Stimulated activated CD8-positive, alpha-beta memory T cell treated with anti-CD3 and anti-CD28 coated beads, Interleukin-4, amount 100 ng/mL, for 4 hours (primary cell): ENCODE measurements around the gene KCNT2.
"Not testable (repeated sequence)": the region's sequence is repeated elsewhere in the genome, so short reads cannot be mapped to it uniquely, and the experiment has no call there.

Experiments used
- DNase-seq, 2 donors: peaks; one replicate each; pipeline ENCODE4 v3.0.0-alpha.2; 2020; ENCODE audit warnings: low read depth in 2 of 2, low spot score in 1 of 2

Gene KCNT2

DNA sequence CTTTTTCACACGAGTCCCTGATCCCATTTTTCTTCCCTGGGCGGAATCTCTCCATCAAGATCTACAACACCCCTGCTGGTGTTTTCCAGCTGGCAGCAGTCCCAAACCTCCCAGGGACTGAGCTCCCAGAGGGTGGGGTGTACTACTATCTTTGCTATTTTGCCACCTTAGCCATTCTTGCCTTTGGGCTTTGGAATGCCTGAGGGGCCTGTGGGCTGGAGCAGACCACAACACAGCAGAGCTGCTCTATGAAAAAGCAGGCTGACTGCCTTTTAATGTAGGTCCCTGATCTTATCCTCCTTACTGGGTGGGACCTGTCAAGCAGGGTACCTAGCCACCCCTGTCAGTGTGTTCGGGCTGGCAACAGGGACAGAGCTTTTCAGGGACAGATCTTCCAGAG is 91.9 kb downstream of the KCNT2 start:
- DNase-seq, result no peak

DNA sequence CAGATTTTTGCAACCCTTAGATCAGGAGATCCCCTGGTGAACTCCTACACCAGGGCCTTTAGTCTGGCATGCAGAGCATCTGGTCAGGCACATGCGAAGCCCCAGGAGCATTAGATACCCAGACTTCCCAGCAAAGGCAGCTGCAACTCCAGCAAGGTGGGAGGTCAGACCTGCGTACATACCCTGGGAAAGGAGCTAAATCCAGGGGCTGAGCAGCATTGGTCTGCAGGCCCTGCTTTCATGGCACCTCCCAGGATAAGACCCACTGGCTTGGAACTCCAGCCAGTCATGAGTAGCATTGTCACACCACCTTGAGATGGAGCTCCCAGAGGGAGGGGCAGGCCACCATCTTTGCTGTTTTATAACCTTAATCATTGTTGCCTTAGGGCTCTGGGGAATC is 92.3 kb downstream of the KCNT2 start:
- DNase-seq, result no peak

DNA sequence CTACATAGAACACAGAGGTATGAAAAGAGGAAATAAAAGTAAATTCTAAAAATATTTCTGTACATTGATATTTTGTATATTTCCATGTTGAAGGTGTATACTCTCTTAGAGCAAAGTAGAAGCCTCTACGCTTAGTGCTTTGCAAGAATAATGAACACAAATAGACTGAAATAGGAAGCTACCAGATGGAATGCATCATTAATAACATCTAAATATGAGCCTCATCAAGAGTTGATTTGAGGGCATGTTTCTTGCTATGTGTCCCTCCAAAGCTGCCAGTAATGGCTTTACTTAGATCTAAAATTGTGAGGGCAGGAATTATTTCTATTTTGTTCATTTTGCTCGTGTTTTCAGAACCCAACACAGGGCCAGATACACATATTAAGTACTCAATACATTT is 94.4 kb downstream of the KCNT2 start:
- DNase-seq, result no peak

DNA sequence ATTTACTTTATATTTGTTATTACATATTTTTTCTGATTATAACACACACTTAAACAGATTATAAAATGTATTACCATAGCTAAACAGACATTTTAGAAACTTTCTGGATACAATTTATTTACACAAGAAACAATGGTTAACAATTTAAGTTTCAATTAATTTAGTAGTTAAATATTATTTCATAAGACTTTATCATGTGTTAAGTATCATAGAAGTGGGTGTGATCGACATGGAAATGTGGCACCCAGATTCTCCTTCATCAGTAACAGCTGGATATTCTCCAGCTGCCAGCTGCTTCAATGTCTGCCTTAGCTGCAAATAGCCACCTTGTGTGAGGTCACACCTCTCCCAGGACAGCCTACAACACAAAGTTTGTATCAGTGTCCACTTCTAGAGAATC is 97.8 kb downstream of the KCNT2 start:
- DNase-seq, result no peak

DNA sequence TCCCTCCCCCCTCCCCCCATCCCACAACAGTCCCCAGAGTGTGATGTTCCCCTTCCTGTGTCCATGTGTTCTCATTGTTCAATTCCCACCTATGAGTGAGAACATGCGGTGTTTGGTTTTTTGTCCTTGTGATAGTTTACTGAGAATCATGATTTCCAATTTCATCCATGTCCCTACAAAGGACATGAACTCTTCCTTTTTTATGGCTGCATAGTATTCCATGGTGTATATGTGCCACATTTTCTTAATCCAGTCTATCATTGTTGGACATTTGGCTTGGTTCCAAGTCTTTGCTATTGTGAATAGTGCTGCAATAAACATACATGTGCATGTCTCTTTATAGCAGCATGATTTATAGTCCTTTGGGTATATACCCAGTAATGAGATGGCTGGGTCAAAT is 104.0 kb downstream of the KCNT2 start:
- not testable (repeated sequence) for DNase-seq

DNA sequence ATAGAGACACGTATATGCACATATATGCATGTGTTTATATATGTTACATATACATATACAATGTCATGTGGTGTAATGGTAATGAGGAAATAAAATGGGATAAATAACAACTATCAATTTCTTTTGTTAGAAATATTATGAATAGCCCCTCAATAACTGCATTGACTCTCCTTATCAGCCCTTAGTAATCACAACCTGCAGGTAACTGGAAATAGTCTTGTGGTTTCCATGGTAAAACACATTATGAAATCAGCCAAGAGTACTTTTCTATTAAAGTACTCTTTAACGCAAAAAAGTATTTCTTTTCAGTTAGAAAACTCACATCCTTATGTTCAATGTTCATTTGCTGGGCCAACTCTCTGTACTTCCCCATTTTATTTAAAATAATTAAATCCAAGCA is 105.8 kb downstream of the KCNT2 start:
- DNase-seq, result no peak

DNA sequence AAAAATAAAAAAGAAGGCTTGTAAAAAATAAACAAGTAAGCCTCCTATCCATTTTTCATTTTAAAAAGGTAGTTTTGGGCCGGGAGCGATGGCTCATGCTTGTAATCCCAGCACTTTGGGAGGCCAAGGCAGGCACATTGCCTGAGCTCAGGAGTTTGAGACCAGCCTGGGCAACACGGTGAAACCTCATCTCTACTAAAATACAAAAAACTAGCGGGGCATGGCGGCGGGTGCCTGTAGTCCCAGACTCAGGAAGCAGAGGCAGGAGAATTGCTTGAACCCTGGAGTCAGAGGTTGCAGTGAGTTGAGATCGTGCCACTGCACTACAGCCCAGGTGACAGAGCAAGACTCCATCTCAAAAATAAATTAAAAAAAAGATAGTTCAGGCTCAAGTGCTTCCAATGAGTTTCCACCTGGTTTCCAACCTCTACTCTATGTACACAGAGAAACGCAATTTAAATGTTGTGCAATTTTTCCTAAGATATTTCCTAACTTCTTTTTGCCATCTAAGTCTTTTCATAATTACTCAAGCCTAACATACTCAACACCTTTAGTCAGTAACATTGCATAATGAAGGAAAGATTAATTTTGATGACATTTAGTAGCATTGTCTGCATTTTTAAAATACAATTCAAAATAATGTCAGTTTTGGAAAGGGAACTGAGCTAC is 106.3 kb downstream of the KCNT2 start:
- no peak for DNase-seq

DNA sequence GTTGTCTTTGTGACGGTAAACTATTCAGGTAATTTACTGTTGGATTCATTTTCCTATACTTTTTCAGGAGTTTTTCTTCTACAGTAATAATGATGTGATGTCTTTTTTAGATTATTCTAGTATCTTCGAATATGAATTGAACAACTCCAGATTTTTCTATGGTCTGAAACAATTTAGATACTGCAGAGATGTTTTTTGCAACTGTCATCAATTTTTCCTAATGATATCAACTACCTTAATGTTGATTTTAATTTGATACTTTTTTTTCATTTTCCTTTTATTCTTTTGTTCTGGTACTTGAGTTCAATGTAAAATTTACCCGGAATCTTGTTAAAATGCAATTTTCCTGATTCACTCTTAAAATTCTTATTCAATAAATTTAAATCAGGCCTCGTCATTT is 110.4 kb downstream of the KCNT2 start:
- DNase-seq, result no peak

DNA sequence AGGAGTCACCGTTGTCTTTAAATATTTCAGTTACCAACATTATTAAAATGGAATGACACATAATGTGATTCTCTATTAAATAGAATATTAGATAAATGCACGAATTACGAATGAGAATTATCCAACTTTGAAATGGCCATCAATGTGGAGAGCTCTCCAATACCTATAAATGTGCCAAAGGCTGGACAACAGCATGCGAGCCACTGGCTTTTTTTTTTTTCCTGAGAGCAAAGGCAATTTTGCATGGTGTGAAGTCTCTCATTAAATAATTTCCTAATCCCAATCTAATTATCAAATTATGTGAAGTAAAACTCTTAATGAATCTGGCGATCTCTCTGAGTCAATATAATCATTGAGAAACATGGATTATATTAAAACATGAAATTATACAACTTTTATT is 113.5 kb downstream of the KCNT2 start:
- DNase-seq, result no peak

DNA sequence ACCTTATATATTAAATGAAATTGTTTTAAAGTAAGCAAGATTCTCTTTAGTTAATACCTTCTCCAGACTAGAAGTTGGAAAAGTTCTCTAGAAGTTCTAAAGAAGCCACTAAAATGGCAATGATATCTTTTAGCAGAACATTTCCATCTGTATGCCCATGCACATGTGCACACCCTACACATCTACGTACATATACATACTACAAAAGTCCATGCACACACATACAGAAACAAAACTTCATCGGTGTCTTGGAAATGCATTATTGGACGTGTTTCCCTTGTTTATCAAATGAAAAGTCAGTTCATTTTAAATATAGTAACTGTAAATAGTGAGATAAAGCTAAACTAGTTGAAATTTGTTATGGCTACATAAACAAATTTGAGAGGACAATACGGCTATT is 114.4 kb downstream of the KCNT2 start:
- no peak for DNase-seq

DNA sequence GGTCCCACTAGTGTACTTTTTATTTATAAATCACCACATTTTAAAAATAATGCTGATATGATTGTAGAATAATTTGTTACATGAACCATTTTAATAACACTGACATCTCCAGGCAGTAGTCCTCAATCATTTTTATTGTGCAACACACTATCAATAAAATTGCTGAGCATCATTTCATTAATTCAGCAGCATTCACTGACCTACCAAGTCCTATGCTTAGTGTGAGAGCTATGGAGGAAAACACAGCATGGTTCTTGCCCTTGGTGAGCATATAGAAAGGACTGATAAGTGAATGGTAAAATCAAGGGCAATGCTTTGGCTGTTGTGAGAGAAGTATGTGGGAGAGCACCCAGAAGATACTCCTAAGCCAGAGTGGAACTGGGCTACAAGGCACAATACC is 119.7 kb downstream of the KCNT2 start:
- DNase-seq, result no peak

DNA sequence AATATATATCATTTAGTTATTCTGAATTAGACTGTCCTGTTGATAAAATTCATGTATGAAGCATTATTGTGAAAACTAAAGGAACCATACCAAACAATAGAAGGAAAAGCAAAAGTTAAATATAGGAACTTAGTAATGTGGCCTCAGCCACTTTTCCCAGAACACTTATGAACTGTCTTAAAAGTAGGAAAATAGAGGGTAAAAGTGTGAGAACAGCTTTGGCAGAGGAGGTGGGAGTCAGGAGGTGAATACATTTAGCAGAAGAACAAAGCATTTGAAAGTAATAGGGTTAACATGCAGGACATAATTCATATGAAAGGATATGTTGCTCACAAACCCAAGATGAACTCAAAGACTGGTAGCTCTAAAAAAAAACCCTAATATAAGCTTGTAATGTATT is 121.9 kb downstream of the KCNT2 start:
- DNase-seq, result no peak

DNA sequence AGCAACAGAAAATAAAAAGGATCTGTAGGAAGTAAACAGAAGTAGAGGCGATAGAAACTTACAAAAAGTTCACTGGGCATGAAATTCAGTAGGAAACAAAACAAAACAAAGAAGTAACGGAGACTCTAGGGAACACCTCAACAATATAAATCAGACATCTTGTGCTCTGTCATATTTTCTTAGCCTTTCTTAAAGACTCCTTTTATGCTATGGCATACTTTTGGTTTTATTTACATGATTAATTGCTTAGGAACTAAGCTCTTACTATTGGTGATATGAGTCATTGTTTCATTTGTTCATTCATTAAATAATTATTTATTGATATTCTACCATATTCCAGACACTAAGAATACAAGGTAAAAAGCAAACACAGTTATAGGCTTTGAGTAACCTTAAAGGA is 126.6 kb downstream of the KCNT2 start:
- no peak for DNase-seq

DNA sequence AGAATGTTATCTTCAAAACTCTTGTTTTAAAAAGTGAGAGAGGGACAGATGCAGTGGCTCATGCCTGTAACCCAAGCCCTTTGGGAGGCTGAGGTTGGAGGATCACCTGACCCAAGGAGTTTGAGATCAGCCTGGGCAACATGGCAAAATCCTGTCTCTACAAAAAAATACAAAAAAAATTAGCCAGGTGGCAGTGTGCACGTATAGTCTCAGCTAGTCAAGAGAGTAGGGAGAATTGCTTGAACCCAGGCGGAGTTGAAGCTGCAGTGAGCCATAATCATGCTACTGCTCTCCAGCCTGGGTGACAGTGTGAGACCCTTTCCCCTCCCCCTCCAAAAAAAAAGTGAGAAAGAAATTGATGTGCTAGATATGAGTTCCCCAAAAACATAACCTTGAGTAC is 131.0 kb downstream of the KCNT2 start:
- no peak for DNase-seq

DNA sequence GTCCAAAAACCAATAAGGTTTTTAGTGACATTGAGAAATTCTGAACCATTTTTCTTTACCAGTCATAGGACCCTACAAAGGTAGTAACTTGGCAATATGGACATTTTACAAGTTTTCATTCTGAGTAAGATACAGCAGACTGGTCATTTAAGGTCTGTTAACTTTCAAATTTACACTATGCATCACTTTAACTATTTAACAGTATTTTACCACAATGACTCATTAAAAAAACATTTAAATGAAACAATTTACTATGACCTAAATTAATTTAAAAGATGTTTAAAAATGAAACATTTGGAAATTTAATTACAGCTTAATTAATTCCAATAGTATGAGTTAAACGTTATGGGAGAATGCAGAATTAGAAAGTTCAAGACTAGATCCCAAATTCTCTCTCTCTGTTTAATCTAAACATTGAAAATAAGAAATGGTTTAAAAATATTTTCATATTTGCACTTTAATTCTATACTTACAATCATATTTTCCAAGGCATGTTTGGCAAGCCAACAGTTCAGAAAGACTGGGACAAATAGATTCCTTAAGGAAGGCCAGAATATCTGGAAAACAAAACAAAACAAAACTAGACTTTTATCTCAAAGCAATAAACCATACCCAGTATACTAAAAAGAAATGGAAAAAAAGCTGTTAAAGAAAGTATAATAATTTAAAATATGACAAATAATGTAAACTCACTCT is 140.9 kb downstream of the KCNT2 start:
- DNase-seq, result no peak

DNA sequence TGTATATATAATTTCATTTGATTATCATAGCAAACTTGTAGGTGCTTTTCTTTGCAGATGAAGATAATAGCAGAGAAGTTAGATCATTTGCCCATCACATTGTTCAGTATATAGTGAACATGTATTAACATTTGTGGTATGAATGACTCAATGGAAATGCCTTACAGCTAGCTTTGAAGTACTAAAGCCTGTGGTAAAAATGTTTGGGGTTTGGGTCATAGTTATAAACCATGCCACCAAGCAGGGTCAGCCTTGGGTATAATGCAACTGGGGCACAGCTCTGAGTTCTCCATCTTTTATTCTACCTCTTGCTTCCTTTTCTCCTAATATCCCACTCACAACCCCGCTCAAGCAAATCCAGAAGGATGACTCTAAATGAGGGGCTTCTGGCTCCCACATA is 141.6 kb downstream of the KCNT2 start:
- no peak for DNase-seq

DNA sequence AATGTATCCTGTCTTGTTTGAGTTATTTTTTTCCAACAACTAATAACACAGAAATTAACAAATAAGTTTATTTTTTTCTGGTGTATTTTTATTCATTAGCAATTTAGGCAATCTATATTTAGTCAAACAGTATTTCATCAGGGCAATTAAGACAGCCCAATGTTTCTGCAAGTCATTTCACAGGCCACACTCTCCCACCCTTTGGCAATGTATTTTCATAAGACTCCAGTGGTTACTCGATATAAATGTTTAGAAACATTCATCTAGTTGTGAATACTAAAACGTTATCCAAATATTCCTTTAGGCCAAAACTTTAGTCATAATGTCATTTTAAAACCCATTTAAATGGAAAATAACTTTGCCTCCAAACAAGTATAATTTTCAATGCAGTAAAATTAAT is 142.1 kb downstream of the KCNT2 start:
- DNase-seq, result no peak

DNA sequence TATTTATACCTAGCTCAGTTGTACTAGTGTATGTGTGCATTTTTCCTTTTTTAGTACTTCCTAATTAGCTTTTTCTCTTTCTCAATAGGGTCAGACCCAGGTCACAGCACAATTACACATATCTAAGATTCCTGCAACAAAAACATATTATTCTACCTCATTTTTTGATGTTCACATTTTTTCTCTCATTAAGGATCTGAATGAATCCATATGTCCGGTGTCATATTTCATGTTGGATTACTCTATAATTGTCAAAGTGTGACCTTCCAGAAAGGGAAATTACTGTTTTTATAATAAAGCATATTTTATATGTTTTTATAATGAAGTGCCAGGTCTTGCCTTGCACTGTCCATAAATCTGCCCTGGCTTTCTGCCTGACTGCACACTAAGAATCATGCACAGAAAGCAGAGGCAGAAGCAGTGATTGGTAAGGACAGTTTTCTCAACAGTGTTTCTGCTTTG is 143.7 kb downstream of the KCNT2 start:
- no peak for DNase-seq

DNA sequence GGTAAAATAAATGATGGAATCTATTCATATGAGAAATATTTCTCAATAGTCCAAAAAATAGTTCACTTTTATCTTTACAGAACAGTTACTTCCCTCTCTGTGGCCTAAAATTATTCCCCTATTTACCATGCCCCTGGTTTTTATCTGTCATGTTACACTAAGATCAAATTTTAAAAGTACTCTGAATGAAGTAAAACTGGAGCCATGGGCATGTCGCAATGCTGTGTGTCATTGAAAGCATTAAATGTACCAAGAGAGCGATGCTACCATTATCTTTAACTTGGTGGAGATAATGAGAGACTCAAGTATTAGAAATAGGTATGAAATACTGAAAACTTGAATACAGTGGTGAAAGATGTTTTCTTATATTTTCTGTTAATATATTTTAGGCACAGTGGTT is 146.2 kb downstream of the KCNT2 start:
- no peak for DNase-seq

DNA sequence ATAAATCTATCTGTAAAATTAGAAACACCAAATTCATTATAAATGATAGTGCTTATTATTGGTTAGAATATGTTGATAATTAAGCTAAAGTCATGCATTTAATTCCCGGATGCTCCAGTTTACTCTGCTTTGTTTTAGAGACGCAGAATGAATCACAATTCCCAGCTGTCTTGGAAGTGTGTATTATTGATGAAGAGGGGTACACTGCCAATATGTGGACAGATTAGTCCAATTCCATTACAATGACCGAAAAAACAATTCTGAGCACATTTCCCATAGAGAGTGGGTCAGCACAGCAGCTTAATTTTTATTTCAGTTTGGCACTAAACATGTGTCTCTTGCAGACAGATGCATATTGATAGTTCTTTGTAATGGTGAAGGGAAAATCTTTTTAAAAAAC is 146.7 kb downstream of the KCNT2 start:
- DNase-seq, result no peak

DNA sequence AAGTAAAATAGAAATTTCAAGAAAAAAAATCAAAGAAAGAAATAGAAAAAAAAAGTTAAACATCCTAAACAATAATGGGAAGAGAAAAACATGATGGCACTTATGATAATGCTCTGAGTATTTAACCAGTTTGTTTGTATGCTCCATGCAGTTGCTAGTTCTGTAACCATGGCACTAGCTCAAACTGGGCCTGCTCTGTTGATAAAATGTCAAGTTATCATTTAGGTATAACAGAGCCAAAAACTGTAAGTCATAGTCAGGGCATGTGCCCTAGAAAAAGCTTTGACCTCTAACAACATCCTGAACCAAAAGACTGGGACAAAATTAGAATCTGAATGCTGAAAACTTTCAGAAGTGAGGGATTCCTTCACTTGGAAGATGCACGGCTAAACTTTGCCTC is 148.9 kb downstream of the KCNT2 start:
- DNase-seq, result no peak

DNA sequence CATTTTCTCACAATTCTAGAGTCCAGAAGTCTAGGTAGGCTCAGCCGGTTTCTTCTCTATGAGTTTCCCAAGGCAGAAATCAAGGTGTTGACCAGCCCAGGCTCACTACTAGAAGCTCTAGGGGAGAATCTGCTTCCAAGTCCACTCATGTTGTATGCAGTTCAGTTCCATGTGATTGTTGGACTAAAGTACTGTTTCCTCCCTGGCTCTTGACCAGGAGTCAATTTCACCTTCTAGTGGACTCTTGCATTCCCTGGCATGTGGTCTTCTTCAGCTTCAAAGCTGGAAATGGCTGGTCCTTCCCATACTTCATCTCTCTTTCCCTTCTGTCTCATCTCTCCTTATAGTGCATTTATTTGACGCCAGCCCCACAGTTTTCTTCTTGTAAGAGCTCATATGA is 153.4 kb downstream of the KCNT2 start:
- DNase-seq, result no peak

DNA sequence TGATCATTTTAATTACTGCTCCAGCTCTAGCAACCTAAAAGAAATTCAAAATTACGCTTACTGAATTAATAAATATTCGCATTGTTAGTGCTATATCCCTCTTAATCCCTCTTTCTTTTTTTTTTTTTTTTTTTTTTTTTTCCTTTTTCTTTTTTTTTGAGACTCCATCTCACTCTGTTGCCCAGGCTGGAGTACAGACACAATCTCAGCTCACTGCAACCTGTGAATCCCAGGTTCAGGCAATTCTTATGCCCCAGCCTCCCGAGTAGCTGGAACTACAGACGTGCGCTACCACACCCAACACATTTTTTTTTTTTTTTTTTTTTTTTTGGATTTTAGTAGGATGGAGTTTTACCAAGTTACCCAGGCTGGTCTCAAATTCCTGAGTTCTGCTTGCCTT is 157.1 kb downstream of the KCNT2 start:
- no peak for DNase-seq
